Caco-2 (cell line): Measurements from ENCODE around the gene SYN1. TPM values are rescaled to one million over a fixed set of nuclear protein-coding genes. Genes with fewer than 3 reads are reported as not detected.

Source experiments
- BruUV-seq: library from RNA; stranded (reverse); fragments of 400-500 nt; replicated peaks from 2 replicates; lab custom pipeline; 2021; lab: Mats Ljungman, UMichigan
- CTCF ChIA-PET: fragments of 300-600 bp; sonication (Branson Sonifier 250); formaldehyde crosslinking; loops from one replicate; lab custom pipeline; 2022; ENCODE audit warnings: antibody characterized with exemption; lab: Charles Lee
- POLR2A ChIA-PET: fragments of 300-600 bp; sonication (Branson Sonifier 250); formaldehyde crosslinking; loops from one replicate; lab custom pipeline; 2022; ENCODE audit warnings: antibody characterized with exemption; lab: Charles Lee
- DNase-seq, 2 experiments: peaks; one replicate each; pipeline versions ENCODE4 v3.0.0 to v3.0.0-alpha.2; 2020 to 2022
- H3K27me3 ChIP-seq: replicated peaks from 2 replicates; pipeline ENCODE4 v1.6.0; 2011; ENCODE audit warnings: low read length; ENCODE audit not compliant: control insufficient read depth, insufficient read depth
- H3K36me3 ChIP-seq: 2 replicates; pipeline ENCODE4 v1.5.1; 2011; ENCODE audit warnings: low read length; ENCODE audit not compliant: control insufficient read depth, insufficient read depth
- H3K4me1 ChIP-seq: fragments of 250-450 bp; sonication (Bioruptor Pico); 2 replicates; pipeline ENCODE4 v1.5.1; 2020; ENCODE audit warnings: mild to moderate bottlenecking
- H3K4me3 ChIP-seq: 2 replicates; pipeline ENCODE4 v1.5.1; 2011; ENCODE audit warnings: low read depth, mild to moderate bottlenecking, control low read depth, low read length
- H3K9me3 ChIP-seq: fragments of 250-450 bp; sonication (Bioruptor Pico); 2 replicates; pipeline ENCODE4 v1.5.1; 2020; ENCODE audit warnings: mild to moderate bottlenecking, moderate library complexity
- H3K27ac Mint-ChIP-seq: one replicate; pipeline ENCODE4 v1.8.0; 2022; ENCODE audit warnings: mixed read lengths; ENCODE audit not compliant: unreplicated experiment
- H3K27me3 Mint-ChIP-seq: one replicate; pipeline ENCODE4 v1.8.0; 2022; ENCODE audit warnings: mixed read lengths; ENCODE audit not compliant: insufficient read depth, unreplicated experiment
- H3K36me3 Mint-ChIP-seq: one replicate; pipeline ENCODE4 v1.8.0; 2022; ENCODE audit warnings: mild to moderate bottlenecking, mixed read lengths; ENCODE audit not compliant: insufficient read depth, unreplicated experiment
- H3K4me1 Mint-ChIP-seq: one replicate; pipeline ENCODE4 v1.8.0; 2022; ENCODE audit warnings: low read depth, mixed read lengths; ENCODE audit not compliant: unreplicated experiment
- H3K4me3 Mint-ChIP-seq: one replicate; pipeline ENCODE4 v1.8.0; 2022; ENCODE audit warnings: mild to moderate bottlenecking, moderate library complexity, mixed read lengths; ENCODE audit not compliant: unreplicated experiment
- H3K9me3 Mint-ChIP-seq: one replicate; pipeline ENCODE4 v1.8.0; 2022; ENCODE audit warnings: mixed read lengths; ENCODE audit not compliant: unreplicated experiment
- intact Hi-C: fragments of 100-400 bp; cut with micrococcal nuclease; formaldehyde crosslinking; loops from one replicate; pipeline ENCODE4 v1.10.0; 2022; ENCODE audit not compliant: unreplicated experiment
- total RNA-seq: library from RNA; stranded (reverse); gene quantifications from 2 replicates; pipeline ENCODE4 v1.2.3, GENCODE V29; 2022
- TF ChIP-seq, protein P1 (sequence below), 2 experiments: fragments of 200-600 bp in 1 of 2; IDR thresholded peaks; 1 replicate in 1 of 2; 2 replicates in 1 of 2; pipeline versions ENCODE4 v1.5.1 to v1.8.0; 2011 to 2022; ENCODE audit warnings: antibody characterized with exemption in 1 of 2, control low read depth in 1 of 2, inconsistent platforms in 1 of 2, low read depth in 1 of 2, low read length in 1 of 2, mild to moderate bottlenecking in 1 of 2, moderate library complexity in 1 of 2; ENCODE audit not compliant: insufficient read depth in 1 of 2, severe bottlenecking in 1 of 2, unreplicated experiment in 1 of 2

The SYN1 gene
- total RNA-seq, 1 experiment from 2014 or later = not detected

DNA sequence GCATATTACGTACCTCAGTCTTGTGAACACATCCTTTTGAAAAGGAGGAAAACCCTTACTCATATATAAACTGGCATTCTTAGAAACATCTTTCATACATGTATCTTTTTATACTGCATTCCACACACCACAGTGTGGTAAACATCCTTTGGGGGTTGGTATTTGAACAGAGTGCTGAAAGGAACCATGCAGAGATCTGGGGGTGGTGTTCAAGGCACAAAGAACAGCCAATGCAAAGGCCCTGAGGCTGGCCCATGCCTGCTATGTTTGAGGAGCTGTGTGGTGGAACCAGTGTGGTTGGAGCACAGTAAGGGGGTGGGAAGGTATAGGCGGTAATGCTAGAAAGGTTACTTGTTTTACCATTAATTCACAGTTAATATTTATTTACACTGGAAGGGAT, 28.7 kb upstream of the SYN1 start:
- peaks cover 23% of the 10 kb centered on the region for H3K4me1 Mint-ChIP-seq
- TF ChIP-seq, protein P1, sequence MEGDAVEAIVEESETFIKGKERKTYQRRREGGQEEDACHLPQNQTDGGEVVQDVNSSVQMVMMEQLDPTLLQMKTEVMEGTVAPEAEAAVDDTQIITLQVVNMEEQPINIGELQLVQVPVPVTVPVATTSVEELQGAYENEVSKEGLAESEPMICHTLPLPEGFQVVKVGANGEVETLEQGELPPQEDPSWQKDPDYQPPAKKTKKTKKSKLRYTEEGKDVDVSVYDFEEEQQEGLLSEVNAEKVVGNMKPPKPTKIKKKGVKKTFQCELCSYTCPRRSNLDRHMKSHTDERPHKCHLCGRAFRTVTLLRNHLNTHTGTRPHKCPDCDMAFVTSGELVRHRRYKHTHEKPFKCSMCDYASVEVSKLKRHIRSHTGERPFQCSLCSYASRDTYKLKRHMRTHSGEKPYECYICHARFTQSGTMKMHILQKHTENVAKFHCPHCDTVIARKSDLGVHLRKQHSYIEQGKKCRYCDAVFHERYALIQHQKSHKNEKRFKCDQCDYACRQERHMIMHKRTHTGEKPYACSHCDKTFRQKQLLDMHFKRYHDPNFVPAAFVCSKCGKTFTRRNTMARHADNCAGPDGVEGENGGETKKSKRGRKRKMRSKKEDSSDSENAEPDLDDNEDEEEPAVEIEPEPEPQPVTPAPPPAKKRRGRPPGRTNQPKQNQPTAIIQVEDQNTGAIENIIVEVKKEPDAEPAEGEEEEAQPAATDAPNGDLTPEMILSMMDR (IDR thresholded peaks at IDR 0.05; ENCODE audit: insufficient read depth in 1 of 2, low read depth in 1 of 2, low read length in 1 of 2, severe bottlenecking in 1 of 2, unreplicated experiment in 1 of 2) = no peak
- ChIA-PET CTCF (no interaction called here), POLR2A (no interaction called here)
- no peaks in the 10 kb centered on the region; the same call in none of the 2 replicates for H3K36me3 ChIP-seq
- no peak overlapping the region for H3K4me3 ChIP-seq
- H3K27me3 ChIP-seq = no peaks in the 10 kb centered on the region
- H3K36me3 Mint-ChIP-seq = peaks cover 28% of the 10 kb centered on the region
- no peaks in the 10 kb centered on the region for H3K9me3 ChIP-seq
- peak overlapping the region; percentile 89 for H3K4me3 Mint-ChIP-seq
- no peaks in the 10 kb centered on the region for H3K27me3 Mint-ChIP-seq
- H3K27ac Mint-ChIP-seq = no peak overlapping the region
- no peak for DNase-seq
- 0 out of 2 replicates have a peak, but pooled peaks cover 3% of the 10 kb centered on the region for H3K4me1 ChIP-seq
- no TSS peak for BruUV-seq
- no peaks in the 10 kb centered on the region for H3K9me3 Mint-ChIP-seq
- intact Hi-C loops = loop anchor here (10.0 kb wide), 1 partner anchor 454 kb away; the partner anchor contains the start of gene UBA1

GRCh38 chrX:47646636-47647035, 27.0 kb upstream of the SYN1 start:
- BruUV-seq = no TSS peak
- no peaks in the 10 kb centered on the region for H3K9me3 Mint-ChIP-seq

GRCh38 chrX:47645530-47645929, 25.9 kb upstream of the SYN1 start:
- ChIA-PET CTCF (no interaction called here), POLR2A (no interaction called here)
- Mint-ChIP-seq H3K27me3 (no peaks in the 10 kb centered on the region), H3K36me3 (peaks cover 27% of the 10 kb centered on the region), H3K9me3 (no peaks in the 10 kb centered on the region), H3K4me1 (peaks cover 14% of the 10 kb centered on the region), H3K4me3 (no peak overlapping the region), H3K27ac (no peak overlapping the region)
- TF ChIP-seq, protein P1 (IDR thresholded peaks at IDR 0.05; ENCODE audit: insufficient read depth in 1 of 2, low read depth in 1 of 2, low read length in 1 of 2, severe bottlenecking in 1 of 2, unreplicated experiment in 1 of 2) = no peak
- Histone ChIP-seq H3K4me1 (no peaks in the 10 kb centered on the region), H3K36me3 (no peaks in the 10 kb centered on the region; the same call in 1 of the 2 replicates), H3K9me3 (no peaks in the 10 kb centered on the region), H3K4me3 (no peak overlapping the region), H3K27me3 (no peaks in the 10 kb centered on the region)
- no peak for DNase-seq
- intact Hi-C loops = loop anchor here (10.0 kb wide), 1 partner anchor 451 kb away; the partner anchor contains the start of gene UBA1
- no TSS peak for BruUV-seq

More at GRCh38 chrX:47646636-47647035, 27.0 kb upstream of the SYN1 start:
- Histone ChIP-seq H3K9me3 (no peaks in the 10 kb centered on the region), H3K27me3 (no peaks in the 10 kb centered on the region), H3K4me3 (no peak overlapping the region), H3K36me3 (no peaks in the 10 kb centered on the region; the same call in 1 of the 2 replicates), H3K4me1 (0 out of 2 replicates have a peak, but pooled peaks cover 3% of the 10 kb centered on the region)
- H3K36me3 Mint-ChIP-seq = peaks cover 28% of the 10 kb centered on the region
- no peak overlapping the region for H3K4me3 Mint-ChIP-seq
- DNase-seq = no peak
- CTCF ChIA-PET = interaction anchor here (0.6 kb wide), 1 partner anchor 105 kb away, joined by 4 read pairs; no protein-coding TSS in a partner anchor
- no peaks in the 10 kb centered on the region for H3K27me3 Mint-ChIP-seq
- peak overlapping the region; percentile 37 for H3K27ac Mint-ChIP-seq
- intact Hi-C loops = loop anchor here (10.0 kb wide), 1 partner anchor 452 kb away; the partner anchor contains the start of gene UBA1
- POLR2A ChIA-PET = no interaction called here
- TF ChIP-seq, protein P1 (IDR thresholded peaks at IDR 0.05; ENCODE audit: insufficient read depth in 1 of 2, low read depth in 1 of 2, low read length in 1 of 2, severe bottlenecking in 1 of 2, unreplicated experiment in 1 of 2) = no peak
- peaks cover 23% of the 10 kb centered on the region for H3K4me1 Mint-ChIP-seq
